Activated T-cell treated with anti-CD3 and anti-CD28 coated beads for 4 hours (primary cell): ENCODE measurements around the gene ASIC2.

Experiments
- DNase-seq: peaks from one replicate; pipeline ENCODE4 v3.0.0-alpha.2; 2020

The ASIC2 gene

DNA sequence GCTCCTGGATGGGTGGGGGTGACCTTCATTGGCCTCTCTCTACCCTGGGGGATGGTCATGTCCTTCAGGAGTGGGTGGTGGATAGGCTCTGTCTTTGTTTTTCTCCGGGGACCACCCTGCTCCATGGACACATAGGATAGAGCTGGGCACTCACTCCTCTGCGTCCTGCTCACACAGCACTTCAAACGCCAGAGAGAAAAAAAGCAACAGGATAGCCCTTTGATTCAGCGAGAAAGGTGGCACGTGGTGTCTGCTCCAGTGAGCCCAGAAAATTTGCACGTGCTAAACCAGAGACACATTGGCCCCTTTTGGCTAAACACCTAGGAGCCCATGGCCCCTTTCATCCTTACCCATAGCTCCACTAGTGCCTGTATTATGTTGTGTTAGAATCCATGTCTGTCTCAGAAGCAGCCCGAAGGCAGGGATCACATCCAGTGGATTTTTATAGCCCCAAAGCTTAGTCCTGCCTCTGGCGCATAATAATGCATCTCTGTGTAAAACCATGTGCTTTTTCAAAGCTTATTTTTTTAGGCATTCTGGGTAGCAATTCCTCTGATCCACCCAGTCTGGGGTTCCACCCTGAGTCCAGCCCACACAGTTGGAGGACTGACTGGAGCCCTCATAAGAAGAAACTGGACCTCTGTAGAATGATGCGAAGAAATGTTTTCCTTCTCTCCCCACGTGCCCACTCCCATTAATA, 90.1 kb downstream of the ASIC2 start:
- no peak for DNase-seq

DNA sequence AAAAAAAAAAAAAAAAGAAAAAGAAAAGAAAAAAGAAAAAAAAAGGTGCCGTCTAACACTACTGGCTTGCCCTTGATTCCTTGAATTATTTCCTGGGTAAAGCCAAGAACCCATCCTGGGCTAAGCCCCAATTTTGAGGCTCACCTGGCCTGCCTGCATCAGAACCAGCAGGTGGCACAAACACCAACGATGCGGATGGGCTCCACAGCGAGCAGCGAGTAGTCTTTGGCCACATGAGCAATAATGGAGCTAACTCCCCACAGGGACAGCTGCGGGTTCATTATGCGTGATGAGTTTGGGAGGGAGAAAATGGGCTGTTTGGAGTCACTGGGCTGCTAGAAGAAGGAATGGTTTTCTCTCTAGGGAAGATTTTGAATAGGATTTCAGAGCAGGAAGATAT, 91.1 kb downstream of the ASIC2 start:
- no peak for DNase-seq

DNA sequence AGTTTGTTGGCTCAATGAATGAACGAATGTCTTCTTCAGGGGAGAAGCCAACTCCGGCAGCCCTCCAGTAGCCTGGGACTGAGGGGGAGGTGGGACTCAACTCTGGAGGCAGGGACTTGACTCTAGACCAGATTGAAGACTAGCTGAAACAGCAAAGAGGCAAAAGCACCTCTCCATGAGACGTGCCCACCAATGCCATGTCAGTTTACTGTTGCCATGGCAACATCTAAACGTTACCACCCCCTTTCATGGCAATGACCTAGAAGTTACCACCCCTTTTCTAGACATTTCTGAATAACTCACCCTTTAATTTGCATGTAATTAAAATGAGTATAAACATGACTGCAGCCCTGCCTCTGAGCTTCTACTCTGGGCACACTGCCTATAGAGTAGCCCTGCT, 91.8 kb downstream of the ASIC2 start:
- no peak for DNase-seq

DNA sequence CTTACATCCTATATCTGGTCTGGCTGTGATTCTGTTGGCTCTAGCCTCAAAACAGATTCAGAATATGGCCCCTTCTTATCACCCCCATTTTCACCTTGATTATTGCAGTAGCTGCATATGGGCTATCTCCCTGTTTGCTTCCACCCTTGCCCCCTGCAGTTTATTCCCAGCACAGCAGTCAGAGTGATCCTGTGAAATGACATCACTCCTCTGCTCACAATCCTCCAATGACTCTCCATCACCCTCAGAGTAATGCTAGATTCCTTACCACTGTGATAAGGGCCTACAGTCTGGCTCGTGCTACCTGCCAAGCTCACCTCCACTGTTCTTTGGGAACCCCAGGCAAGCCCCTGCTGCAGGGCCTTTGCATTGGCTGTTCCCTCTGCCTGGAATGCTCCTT, 92.5 kb downstream of the ASIC2 start:
- no peak for DNase-seq

DNA sequence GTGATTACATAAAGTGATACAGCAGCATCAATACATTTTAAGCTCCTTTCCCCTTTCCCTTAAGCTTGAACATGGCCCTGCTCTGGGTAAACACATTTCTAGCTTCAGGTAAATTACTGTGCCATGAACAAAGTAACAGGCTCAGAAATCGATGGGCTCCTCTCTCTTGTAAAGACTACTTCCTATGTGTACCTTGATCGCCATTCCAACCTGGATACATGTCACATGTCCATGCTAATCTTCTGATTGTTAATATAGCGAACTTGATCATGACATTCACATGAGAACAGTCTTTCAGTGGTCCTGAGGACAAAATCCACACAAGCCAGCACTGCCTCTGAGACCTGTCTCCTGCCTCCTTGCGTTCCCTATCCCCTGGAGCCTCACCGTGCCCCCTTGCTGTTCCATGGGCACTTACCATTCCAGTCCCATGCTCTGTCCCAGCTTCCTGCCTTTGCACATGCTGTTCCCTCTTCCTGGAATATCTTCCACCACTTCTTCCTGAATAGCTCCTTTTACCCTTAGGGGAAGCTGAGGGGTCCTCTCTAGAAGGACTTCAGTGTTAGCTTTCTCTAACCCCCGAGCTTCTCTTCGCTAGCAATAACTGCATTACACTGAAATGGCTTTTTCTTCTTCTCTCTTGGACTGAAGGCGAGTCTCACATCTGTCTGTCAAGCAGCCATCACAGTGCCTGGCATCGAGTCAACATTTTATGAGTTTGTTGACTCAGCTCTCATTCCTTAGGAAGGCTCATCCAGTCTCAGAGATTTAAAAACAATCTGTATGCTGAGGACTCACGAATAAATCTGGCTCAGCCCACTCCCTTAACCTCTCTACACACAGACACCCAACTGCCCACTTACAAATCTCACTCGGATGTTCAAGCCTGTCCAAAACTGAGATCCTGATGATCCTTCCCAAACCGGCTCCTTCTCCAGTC, 93.3 kb downstream of the ASIC2 start:
- DNase-seq, result no peak

DNA sequence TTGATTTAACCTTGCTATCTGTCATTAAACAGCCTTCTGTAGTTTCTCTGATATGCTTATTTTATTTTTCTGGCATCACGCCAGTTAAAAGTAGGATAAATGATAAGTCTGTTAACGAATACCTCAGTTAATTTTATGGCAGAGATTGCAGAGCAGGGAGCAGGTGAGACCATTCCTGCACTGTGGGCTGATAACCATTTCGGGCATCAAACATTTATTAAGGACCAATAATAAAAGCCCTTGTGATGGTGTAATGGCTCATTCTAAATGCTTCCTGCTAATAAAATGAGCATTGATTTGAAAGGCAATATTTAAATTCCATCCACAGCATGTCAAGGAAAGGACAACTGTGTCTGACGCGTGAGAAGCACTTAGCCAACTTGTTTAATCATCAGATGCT, 94.1 kb downstream of the ASIC2 start:
- DNase-seq, result no peak

DNA sequence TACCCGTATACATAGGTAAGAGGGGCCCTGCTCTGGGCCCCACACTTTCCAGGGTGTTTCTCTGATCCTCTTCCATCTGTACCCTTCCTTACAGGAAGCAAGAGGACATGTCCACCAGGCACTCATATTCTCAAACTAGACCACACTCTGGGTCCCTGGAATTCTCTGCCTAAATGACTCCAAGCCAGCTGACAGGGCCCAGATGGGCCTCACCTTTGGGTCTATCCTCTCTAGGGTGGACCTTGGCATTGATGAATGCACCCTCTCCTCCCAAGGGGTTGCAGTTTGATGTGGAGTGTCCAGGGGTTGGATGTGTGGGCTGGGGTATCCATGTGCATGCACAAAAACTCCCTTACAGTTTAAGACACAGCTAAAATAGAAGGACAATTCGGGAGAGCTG, 95.8 kb downstream of the ASIC2 start:
- DNase-seq, result no peak

DNA sequence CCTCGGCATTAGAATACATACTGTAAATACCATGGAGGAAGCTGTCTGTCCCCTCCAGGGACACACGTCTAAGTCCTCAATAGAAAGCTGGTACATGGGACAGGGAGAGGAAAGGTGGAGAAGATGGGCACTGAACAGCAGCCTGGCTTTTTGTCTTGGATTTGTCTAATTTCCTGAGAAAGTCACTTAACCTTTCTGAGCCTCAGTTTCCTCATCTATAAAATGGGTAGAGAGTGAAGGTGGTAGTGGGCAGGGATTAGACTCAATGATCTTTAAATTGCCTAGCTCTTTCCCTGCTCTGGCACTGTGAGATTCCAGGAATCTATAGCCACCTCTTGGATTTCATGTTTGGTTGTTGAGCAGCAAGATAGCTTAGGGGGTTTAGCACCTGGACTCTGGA, 96.2 kb downstream of the ASIC2 start:
- DNase-seq, result no peak

DNA sequence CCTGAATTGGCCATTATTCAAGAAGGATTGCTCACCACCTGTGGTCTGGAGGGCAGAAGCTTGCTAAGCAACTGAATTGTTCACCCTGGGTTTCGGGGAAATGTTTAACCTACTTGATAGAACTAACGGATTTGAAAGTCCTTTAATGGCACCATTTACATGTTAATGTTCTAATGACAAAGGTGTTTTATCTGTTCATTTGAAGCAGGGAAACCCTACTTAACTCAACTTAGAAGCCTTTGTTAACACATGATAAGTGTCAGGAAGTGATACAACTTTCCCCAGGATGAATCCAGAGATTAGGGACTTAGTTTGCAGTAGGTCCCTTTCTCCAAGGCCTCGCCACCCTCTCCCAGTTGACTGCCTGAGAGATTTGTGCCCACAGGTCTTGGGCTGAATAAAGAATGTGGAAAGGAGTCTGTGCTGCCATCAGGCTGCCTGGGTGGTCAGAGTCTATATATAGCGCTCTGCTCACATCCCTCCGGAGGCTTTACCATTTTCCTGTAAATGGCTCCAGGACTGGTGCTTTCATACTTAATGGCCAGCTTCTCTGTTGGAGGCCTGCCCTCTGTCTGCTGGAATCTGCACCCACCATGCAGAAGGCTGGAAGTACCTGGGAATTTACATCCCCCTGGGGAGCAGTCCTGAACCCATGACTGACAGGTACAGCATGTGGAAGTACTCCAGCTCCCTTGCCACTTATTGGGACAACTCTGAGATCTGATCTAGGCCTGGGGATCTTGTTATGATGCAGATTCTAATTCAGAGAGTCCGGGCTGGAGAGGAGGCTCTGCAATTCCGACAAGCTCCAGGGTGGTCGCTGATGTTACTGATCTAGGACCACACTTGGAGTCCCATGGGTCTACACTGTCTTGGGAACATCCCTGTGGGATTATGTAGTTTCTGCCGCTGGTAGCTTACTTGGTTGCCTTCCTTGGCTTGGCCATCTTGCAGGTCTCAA, 99.9 kb downstream of the ASIC2 start:
- DNase-seq, result no peak

DNA sequence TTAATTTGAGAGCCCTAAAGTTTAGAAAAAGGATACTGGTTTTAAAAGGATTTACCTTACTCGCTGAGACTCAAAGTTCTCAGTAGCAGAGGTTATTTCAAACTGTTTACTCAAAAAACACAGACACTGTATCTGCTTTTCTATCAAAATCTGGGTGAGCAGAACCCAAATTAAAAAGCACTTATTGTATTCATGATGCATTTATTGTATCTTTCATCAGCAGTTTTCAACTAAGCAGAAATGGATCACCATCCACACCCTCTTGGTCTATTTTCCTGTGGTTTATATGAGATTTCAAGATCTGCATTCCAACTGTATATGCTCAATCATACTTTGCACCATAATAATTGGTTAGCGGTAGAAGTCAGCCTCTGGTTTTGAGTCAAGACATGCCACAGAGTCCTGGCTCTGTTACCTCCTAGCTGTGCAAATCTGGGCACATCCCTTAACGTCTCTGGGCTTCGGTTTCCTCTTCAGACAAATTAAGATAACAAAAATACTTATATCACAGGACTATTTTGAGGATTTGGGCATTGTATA, 109.5 kb downstream of the ASIC2 start:
- no peak for DNase-seq

DNA sequence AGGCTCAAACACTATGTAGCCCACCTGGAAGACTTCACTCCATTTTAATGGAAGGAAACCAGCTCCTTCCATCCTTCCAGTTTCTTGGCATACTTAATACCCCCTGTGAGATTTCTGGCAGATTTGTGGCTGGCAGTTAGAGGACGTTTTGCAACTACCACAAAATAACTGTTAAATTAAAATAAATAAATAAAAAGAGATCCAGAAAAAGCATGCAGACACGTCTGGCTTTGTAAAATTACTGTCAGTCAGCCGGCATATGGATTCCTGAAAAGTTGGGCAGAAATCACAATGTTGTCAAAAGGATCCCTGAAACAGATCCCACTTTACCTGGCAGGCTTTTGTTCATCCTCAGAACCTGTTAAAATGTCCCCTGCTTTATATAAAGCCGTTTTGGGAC, 113.9 kb downstream of the ASIC2 start:
- no peak for DNase-seq

DNA sequence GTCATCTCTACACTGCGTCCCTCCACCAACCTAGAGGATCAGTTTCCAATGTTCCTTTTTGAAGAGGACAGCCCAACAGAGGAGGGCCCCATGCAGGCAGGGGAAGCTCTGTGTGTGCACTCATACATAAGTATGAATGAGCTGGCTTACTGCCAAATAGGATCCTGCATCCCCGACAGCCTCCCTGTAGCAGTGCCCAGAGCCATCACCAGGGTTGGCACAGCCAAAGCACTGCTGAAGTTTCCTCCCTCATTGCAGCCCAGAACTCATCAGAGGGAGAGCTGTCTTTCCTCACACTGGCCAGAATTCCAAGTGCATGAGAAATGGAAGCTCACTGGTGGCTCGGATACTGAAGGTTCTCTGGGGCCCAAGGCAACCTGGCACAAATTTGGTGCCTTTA, 114.4 kb downstream of the ASIC2 start:
- no peak for DNase-seq

DNA sequence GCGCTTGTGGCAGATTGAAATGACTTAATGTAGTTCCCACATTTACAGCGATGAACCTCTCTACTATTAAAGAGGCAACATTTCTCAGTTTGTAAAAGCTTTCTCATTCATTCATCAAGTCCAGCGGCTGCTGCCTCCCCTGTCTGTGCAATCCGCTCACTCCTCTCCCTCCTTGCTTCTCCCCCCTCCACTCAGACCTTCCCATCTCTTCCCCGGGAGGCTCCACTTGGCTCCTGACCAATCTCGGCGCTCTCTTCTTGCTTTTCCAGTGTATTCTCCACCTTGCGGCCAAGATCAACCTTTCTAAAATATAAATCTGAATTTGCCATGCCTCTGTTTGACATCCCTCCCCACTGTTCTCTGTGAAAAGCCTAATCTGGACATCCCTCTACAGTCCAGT, 117.5 kb downstream of the ASIC2 start:
- no peak for DNase-seq

DNA sequence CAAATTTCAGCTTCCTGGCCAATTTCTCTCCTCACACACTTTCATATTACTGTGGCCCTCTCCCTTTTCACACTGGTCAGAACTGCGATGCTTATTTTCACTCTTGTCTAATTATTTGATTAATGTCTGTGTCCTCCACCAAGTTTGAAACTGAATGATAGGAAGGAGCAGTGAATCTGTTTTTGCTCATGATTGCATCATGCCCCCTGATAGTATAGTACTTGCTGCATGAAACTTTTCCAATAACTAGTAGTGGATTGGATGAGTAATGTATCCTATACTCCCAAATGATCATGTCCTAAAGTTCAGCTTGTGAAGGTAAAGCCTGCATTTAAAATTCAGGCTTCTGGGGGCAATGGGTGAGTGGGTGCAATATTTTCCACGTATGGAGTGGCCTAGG, 121.2 kb downstream of the ASIC2 start:
- DNase-seq, result no peak

DNA sequence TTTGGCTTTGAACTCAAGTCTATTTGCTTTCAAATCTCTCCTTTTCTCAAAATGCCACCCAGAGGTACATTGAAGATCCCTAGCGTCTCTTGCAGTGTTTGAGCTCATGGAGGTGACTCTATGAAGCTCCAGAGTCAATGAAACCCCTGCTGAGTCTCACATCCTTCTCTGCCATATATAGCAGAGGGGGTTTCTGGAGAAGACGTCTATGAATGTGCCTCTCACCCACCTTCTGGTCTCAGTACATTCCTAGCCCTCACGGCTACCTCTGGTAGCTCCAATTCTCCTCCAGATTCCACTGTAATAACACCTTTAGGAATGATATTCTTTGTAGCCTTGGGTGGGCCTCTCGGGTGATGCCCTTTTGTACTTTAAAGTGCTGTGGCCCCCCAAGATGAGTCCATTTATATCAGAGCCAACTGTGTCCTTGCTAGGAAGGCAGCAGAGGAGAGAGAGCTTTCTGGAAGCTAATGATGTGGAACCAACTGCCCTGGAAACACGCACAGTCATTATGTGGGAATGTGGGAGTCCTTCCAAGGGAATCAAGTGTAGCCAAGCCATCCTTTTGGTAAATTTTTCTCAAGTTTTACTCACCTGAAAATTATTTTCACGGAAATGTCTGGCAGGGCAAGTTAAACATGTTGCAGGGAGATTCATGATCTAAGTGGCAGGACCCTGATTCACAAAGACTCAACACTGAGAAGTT, 123.4 kb downstream of the ASIC2 start:
- no peak for DNase-seq

DNA sequence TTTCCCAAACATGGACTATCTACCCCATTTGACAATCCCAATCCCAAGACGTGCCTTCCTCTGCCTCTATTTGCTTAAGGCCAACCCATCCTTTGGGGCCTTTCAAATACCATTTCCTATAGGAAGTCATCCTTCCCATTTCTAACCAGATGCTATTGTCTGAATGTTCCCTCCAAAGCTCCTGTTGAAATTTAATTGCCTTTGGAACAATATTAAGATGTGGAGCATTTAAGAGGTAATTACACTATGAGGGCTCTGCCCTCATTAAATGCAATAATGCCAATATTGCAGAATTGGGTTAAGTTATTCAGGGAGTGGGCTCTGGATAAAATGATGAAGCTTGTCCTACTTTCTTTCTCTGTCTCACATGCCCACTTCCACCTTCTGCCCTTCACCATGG, 125.4 kb downstream of the ASIC2 start:
- no peak for DNase-seq

DNA sequence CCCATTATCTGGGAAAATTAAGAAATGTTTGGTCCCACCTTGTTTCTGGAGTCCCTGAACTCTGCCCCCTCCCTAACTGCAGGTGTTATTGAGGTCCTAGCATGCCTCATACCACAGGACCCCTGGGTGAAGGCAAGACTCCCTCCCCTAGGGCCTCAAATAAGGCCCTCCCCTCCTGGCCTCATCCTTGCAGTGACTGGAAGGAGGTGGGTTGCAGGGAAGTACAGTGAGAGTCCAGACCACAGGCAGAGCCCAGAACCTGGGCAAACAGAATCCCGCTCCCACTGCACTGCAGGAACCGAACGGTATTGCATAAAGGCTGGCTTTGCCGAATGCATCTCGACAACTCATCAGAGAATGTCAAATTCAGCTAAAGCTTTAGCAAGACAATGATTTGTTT, 126.6 kb downstream of the ASIC2 start:
- DNase-seq, result no peak

DNA sequence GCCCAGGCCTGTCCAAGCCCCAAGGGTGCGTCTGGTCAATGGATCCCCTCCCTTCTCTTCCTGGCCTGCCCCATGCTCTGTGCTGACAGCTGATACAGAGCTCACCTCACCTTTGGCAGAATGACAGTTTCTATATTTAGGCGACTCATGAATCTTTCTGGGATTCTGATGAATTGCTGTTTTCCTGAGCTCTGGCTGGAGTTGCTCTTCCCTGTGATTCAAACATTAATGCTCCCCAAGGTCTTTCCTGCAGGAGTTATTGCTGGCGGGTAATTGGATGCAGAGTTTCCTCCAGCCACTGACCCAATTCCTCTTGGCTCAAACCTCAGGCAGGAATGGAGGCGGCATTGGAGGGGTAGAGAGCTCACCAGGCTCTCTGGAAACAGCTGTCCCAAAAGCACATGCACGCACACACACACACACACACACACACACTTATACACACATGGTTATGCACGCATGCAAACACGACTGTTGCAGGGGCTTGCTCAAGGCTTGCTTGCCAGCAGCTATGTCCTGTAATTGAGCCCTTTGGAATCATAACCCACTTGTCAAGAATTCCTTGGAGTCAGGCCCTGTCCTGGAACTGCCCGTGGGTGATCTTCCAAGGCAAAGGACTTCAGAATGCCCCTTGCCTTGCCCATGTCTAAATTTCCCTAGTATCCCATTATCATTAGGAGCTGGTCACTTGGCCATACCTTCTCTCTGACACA, 128.8 kb downstream of the ASIC2 start:
- DNase-seq, result no peak

DNA sequence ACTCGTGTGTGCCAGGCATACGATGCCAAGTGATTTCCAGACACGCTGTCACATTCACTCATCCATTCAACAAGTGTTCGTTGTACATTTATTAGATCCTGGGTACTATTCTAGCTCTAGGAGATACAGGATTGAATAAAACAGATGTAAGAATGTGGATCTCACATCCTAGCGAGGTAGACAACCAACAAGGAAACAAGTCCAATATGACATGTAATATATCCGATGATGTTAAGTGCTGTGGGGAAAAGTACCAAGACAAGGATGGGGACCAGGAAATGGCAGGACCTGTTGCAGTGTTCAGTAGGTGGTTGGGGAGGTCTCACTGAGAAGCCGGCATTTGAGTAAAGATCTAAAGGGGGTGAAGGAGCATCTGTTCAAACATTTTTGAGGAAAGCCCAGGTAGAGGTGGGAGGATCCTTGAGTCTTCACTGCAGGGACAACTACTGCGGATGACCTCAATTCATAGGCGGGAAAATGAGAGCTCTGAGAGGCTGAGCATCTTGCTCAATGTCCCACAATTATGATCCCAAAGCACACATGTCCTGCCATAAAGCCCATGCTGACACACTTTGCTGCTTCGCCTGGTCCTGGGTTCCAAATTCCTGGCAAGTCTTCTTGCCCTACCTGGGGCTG, 129.4 kb downstream of the ASIC2 start:
- DNase-seq, result no peak

DNA sequence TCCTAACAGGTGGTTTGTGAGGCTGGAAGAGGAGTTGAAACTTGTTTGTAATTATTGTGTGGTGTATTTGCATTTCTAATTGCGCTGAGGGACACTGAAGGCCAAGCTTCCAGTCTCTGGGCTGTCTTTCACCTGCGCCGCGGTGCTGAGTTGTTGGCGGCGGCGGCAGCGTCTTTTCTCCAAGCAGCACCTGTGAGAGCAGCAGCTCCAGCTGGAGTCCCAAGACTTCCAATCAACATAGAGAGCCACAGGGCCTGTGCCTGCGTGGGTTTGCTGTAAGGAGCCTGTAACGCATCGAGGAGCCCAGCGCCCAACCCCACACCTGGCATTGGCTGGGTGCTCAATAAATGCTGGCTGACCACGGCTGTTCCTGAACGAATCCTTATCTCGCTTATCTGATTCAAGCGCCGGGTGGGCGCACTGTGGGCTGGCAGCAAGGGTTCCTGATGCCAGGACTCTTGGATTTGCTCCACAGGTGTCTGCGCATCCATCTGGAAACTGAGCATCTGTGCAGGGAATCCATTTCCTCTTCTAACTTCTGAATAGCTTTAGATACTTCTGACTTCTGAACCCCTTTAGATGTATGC, 138.1 kb downstream of the ASIC2 start:
- no peak for DNase-seq

DNA sequence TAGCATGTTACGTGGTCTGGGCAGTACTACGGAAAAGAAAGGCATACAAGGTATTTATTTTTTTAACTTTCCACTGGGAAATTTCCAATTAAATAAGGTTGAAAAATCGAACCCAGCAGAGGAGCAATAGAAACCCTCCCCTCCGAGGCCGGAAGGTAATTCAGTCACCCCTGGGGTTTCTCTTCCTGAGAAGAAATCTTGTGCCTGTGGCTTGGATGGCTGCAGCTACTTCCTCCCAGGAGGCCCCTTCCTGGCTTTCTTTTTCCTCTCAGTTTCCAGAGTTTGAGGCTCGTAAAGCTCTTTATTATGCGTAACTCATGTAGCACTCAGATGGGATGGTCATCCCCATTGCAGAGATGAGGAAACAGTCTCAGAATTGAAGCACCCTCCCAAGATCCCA, 140.3 kb downstream of the ASIC2 start:
- DNase-seq, result no peak
